OCI-LY3 (cell line): ENCODE results near the gene ZFAND3.

Experiments
- H2AFZ ChIP-seq: fragments of 200-600, 300-600 bp; shearing (Covaris generic); 2 replicates; pipeline ENCODE4 v1.6.0; 2014; ENCODE audit warnings: antibody characterized with exemption, low read depth, low read length
- H3K27ac ChIP-seq: fragments of 200-600, 300-600 bp; sonication (generic); 2 replicates; pipeline ENCODE4 v1.5.1; 2014; ENCODE audit warnings: mild to moderate bottlenecking, low read length, moderate library complexity, mixed read lengths
- H3K27me3 ChIP-seq: fragments of 200-600, 300-600 bp; sonication (generic); 2 replicates; pipeline ENCODE4 v1.6.1; 2014; ENCODE audit warnings: low read depth, low read length, mixed read lengths
- H3K36me3 ChIP-seq: fragments of 200-600, 300-600 bp; sonication (generic); replicated peaks from 2 replicates; pipeline ENCODE3; 2014; ENCODE audit warnings: low read depth, low read length, mixed read lengths
- H3K4me1 ChIP-seq: fragments of 300-600, 200-600 bp; sonication (generic); 2 replicates; pipeline ENCODE4 v1.6.1; 2014; ENCODE audit warnings: low read length, mixed read lengths
- H3K4me2 ChIP-seq: fragments of 200-600, 300-600 bp; sonication (generic); 2 replicates; pipeline ENCODE4 v1.6.1; 2014; ENCODE audit warnings: low read length, mixed read lengths
- H3K4me3 ChIP-seq: fragments of 300-600, 200-600 bp; sonication (generic); 2 replicates; pipeline ENCODE4 v1.5.1; 2014; ENCODE audit warnings: antibody characterized with exemption, mild to moderate bottlenecking, low read length, moderate library complexity
- H3K79me2 ChIP-seq: fragments of 300-600, 200-600 bp; shearing (Covaris generic); 2 replicates; pipeline ENCODE4 v1.6.1; 2014; ENCODE audit warnings: mild to moderate bottlenecking, low read length, mixed read lengths
- H3K9ac ChIP-seq: fragments of 300-600, 200-600 bp; shearing (Covaris generic); 2 replicates; pipeline ENCODE4 v1.6.0; 2014; ENCODE audit warnings: mild to moderate bottlenecking, low read length, moderate library complexity
- H3K9me3 ChIP-seq: fragments of 200-600, 300-600 bp; shearing (Covaris generic); 2 replicates; pipeline ENCODE4 v1.6.1; 2014; ENCODE audit warnings: low read length, mixed read lengths; ENCODE audit not compliant: insufficient read depth
- H4K20me1 ChIP-seq: fragments of 200-600, 300-600 bp; sonication (generic); 2 replicates; pipeline ENCODE4 v1.6.1; 2016; ENCODE audit warnings: low read length, mixed read lengths; ENCODE audit not compliant: insufficient read depth
- CTCF ChIP-seq: fragments of 200-600, 300-600 bp; sonication (generic); IDR thresholded peaks from 2 replicates; pipeline ENCODE4 v1.5.1; 2014; ENCODE audit warnings: antibody characterized with exemption, low read length, low read depth
- EZH2phosphoT487 ChIP-seq: fragments of 200-600 bp; shearing (Covaris generic); IDR thresholded peaks from 2 replicates; pipeline ENCODE4 v1.6.1; 2018; ENCODE audit warnings: antibody characterized with exemption, mixed run types, low read depth

The ZFAND3 gene

GRCh38 chr6:38057994-38058393 is 238.5 kb downstream of the ZFAND3 start:
- peaks cover 20% of the 10 kb centered on the region for H4K20me1 ChIP-seq
- no peaks in the 10 kb centered on the region for H3K79me2 ChIP-seq
- no peak overlapping the region for H3K4me2 ChIP-seq
- no peak overlapping the region for H2AFZ ChIP-seq
- no peak overlapping the region for H3K9ac ChIP-seq
- H3K4me1 ChIP-seq, result peaks cover 28% of the 10 kb centered on the region
- peaks cover 8% of the 10 kb centered on the region for H3K36me3 ChIP-seq
- TF ChIP-seq CTCF (no peak), EZH2phosphoT487 (no peak)
- no peaks in the 10 kb centered on the region for H3K27me3 ChIP-seq
- no peak overlapping the region for H3K27ac ChIP-seq
- H3K9me3 ChIP-seq, result no peaks in the 10 kb centered on the region
- H3K4me3 ChIP-seq, result no peak overlapping the region

GRCh38 chr6:38062066-38062465 is 242.5 kb downstream of the ZFAND3 start:
- Histone ChIP-seq H3K4me3 (no peak overlapping the region), H2AFZ (no peak overlapping the region), H3K27ac (no peak overlapping the region), H4K20me1 (peaks cover 6% of the 10 kb centered on the region; the same call in 1 of the 2 replicates), H3K4me1 (peaks cover 31% of the 10 kb centered on the region), H3K9ac (no peak overlapping the region), H3K27me3 (no peaks in the 10 kb centered on the region), H3K36me3 (peaks cover 20% of the 10 kb centered on the region), H3K79me2 (no peaks in the 10 kb centered on the region), H3K9me3 (no peaks in the 10 kb centered on the region), H3K4me2 (no peak overlapping the region)
- TF ChIP-seq CTCF, result no peak
- TF ChIP-seq EZH2phosphoT487, result no peak

- Histone ChIP-seq H3K9me3 (no peaks in the 10 kb centered on the region), H3K4me3 (no peak overlapping the region), H3K79me2 (no peaks in the 10 kb centered on the region), H3K4me1 (peaks cover 32% of the 10 kb centered on the region), H3K9ac (no peak overlapping the region), H4K20me1 (peaks cover 12% of the 10 kb centered on the region; the same call in 1 of the 2 replicates), H3K36me3 (peaks cover 20% of the 10 kb centered on the region), H2AFZ (no peak overlapping the region), H3K27me3 (no peaks in the 10 kb centered on the region), H3K4me2 (no peak overlapping the region), H3K27ac (no peak overlapping the region)
- no peak for TF ChIP-seq CTCF
- no peak for TF ChIP-seq EZH2phosphoT487
Observed at GRCh38 chr6:38063973-38064372, 244.4 kb downstream of the ZFAND3 start.

GRCh38 chr6:38064431-38064830 is 244.9 kb downstream of the ZFAND3 start:
- TF ChIP-seq CTCF (no peak), EZH2phosphoT487 (no peak)
- peaks cover 12% of the 10 kb centered on the region; the same call in 1 of the 2 replicates for H4K20me1 ChIP-seq
- peaks cover 20% of the 10 kb centered on the region for H3K36me3 ChIP-seq
- H3K79me2 ChIP-seq, result no peaks in the 10 kb centered on the region
- no peak overlapping the region for H3K27ac ChIP-seq
- H3K4me1 ChIP-seq, result peaks cover 32% of the 10 kb centered on the region
- no peak overlapping the region for H3K9ac ChIP-seq
- H2AFZ ChIP-seq, result no peak overlapping the region
- no peaks in the 10 kb centered on the region for H3K9me3 ChIP-seq
- no peak overlapping the region for H3K4me2 ChIP-seq
- H3K4me3 ChIP-seq, result no peak overlapping the region
- no peaks in the 10 kb centered on the region for H3K27me3 ChIP-seq
